CD4-positive, alpha-beta T cell (primary cell): Measurements from ENCODE around the gene PGF. TPM values are rescaled to one million over a fixed set of nuclear protein-coding genes. Genes with fewer than 3 reads are reported as not detected.

ENCODE experiments used
- ATAC-seq: fragments of 200-7000 bp; cut with Tn5 transposase; one replicate; pipeline ENCODE4 v1.10.0; 2022; ENCODE audit warnings: mild to moderate bottlenecking; ENCODE audit not compliant: poor library complexity
- CTCF ChIA-PET: fragments of 350-600 bp; sonication (Branson Sonifier 250); formaldehyde crosslinking; loops from one replicate; lab custom pipeline; 2021; ENCODE audit warnings: antibody characterized with exemption, inconsistent platforms; lab: Charles Lee
- POLR2A ChIA-PET: fragments of 350-600 bp; sonication (Branson Sonifier 250); formaldehyde crosslinking; loops from one replicate; lab custom pipeline; 2021; ENCODE audit warnings: antibody characterized with exemption, inconsistent platforms; lab: Charles Lee
- DNase-seq, 14 experiments: peaks; one replicate each; pipeline ENCODE4 v3.0.0-alpha.2; 2013 to 2020; ENCODE audit warnings: mixed read lengths in 2 of 14
- H3K27ac ChIP-seq, 2 donors: one replicate each; pipeline versions ENCODE4 v1.5.1 to v1.7.0; 2013; ENCODE audit warnings: low read length in 2 of 2, low read depth in 1 of 2, mild to moderate bottlenecking in 1 of 2
- H3K27me3 ChIP-seq, 2 experiments: 1 replicate in 1 of 2; 2 replicates in 1 of 2; pipeline versions ENCODE4 v1.6.1 to v1.7.0; 2013; ENCODE audit warnings: low read length in 2 of 2, control low read depth in 1 of 2, mild to moderate bottlenecking in 1 of 2, moderate library complexity in 1 of 2; ENCODE audit not compliant: insufficient read depth in 2 of 2, control insufficient read depth in 1 of 2
- H3K36me3 ChIP-seq: one replicate; pipeline ENCODE4 v1.6.1; 2013; ENCODE audit warnings: low read length, control low read depth; ENCODE audit not compliant: insufficient read depth
- H3K4me1 ChIP-seq: one replicate; pipeline ENCODE4 v1.6.1; 2013; ENCODE audit warnings: low read length, control low read depth; ENCODE audit not compliant: insufficient read depth
- H3K4me3 ChIP-seq: one replicate; pipeline ENCODE4 v1.5.1; 2013; ENCODE audit warnings: mild to moderate bottlenecking, low read length, moderate library complexity
- H3K9me3 ChIP-seq, 2 experiments: 1 replicate in 1 of 2; 2 replicates in 1 of 2; pipeline versions ENCODE4 v1.6.1 to v1.7.0; 2013; ENCODE audit warnings: low read length in 2 of 2, mild to moderate bottlenecking in 2 of 2, control low read depth in 1 of 2, moderate library complexity in 1 of 2; ENCODE audit not compliant: control insufficient read depth in 1 of 2, insufficient read depth in 1 of 2
- H3K27ac Mint-ChIP-seq: one replicate; pipeline ENCODE4 v1.8.0; 2020; ENCODE audit warnings: mixed read lengths
- H3K27me3 Mint-ChIP-seq: one replicate; pipeline ENCODE4 v1.8.0; 2021; ENCODE audit warnings: mixed read lengths
- H3K36me3 Mint-ChIP-seq: one replicate; pipeline ENCODE4 v1.8.0; 2021; ENCODE audit warnings: low read depth, mixed read lengths
- H3K4me1 Mint-ChIP-seq: one replicate; pipeline ENCODE4 v1.8.0; 2021; ENCODE audit warnings: low read depth, mixed read lengths
- H3K4me3 Mint-ChIP-seq: one replicate; pipeline ENCODE4 v1.8.0; 2020; ENCODE audit warnings: mild to moderate bottlenecking, mixed read lengths
- H3K9me3 Mint-ChIP-seq: one replicate; pipeline ENCODE4 v1.8.0; 2020; ENCODE audit warnings: mixed read lengths
- CTCF ChIP-seq: fragments of 200-600 bp; IDR thresholded peaks from one replicate; pipeline ENCODE4 v1.8.0; 2022; ENCODE audit warnings: antibody characterized with exemption, mild to moderate bottlenecking
- intact Hi-C, 2 experiments: fragments of 100-400 bp; cut with DNase I in 1 of 2; cut with micrococcal nuclease in 1 of 2; formaldehyde crosslinking; loops; one replicate each; pipeline versions ENCODE4 v1.15.1 to v1.9.0; 2023 to 2025; cut with DNase I, micrococcal nuclease
- total RNA-seq, 174 experiments: library from RNA in 2 of 174; stranded (reverse) in 2 of 174; gene quantifications; one replicate each; pipeline ENCODE4 v1.2.3 and lab custom pipeline; 2021 to 2026

The PGF gene
- total RNA-seq, 2 experiments from 2014 or later: 0.11 TPM; not detected in 1

GRCh38 chr14:74936151-74936550 is 19.2 kb downstream of the PGF start:
- H3K9me3 Mint-ChIP-seq: no peaks in the 10 kb centered on the region
- no peak overlapping the region for H3K27ac Mint-ChIP-seq
- intact Hi-C loops: no loop called here

GRCh38 chr14:74935360-74935680 is 20.1 kb downstream of the PGF start:
- H3K27me3 Mint-ChIP-seq: no peaks in the 10 kb centered on the region
- no peak overlapping the region for H3K4me3 Mint-ChIP-seq
- ATAC-seq (no peak), DNase-seq (no peak)
- H3K27ac Mint-ChIP-seq: no peak overlapping the region
- Histone ChIP-seq H3K27ac (no peak overlapping the region), H3K9me3 (peaks cover 0 to 3% of the 10 kb centered on the region in 2 experiments), H3K4me1 (peaks cover 15% of the 10 kb centered on the region), H3K27me3 (no peaks in the 10 kb centered on the region), H3K36me3 (no peaks in the 10 kb centered on the region), H3K4me3 (no peak overlapping the region)
- TF ChIP-seq CTCF: no peak
- H3K4me1 Mint-ChIP-seq: peaks cover 22% of the 10 kb centered on the region
- intact Hi-C loops: no loop called here
- ChIA-PET CTCF (no interaction called here), POLR2A (no interaction called here)
- no peaks in the 10 kb centered on the region for H3K36me3 Mint-ChIP-seq
- no peaks in the 10 kb centered on the region for H3K9me3 Mint-ChIP-seq

More at GRCh38 chr14:74936151-74936550, 19.2 kb downstream of the PGF start:
- no peak for TF ChIP-seq CTCF
- Mint-ChIP-seq H3K4me1 (peaks cover 26% of the 10 kb centered on the region), H3K4me3 (no peak overlapping the region), H3K27me3 (no peaks in the 10 kb centered on the region), H3K36me3 (no peaks in the 10 kb centered on the region)
- no peak overlapping the region for H3K4me3 ChIP-seq
- ATAC-seq: no peak
- H3K36me3 ChIP-seq: no peaks in the 10 kb centered on the region
- no peak overlapping the region for H3K27ac ChIP-seq
- ChIA-PET POLR2A (no interaction called here), CTCF (interaction anchor here (1.8 kb wide), 1 partner anchor 10 kb away, joined by 6 read pairs; no protein-coding TSS in a partner anchor)
- peaks cover 22% of the 10 kb centered on the region for H3K4me1 ChIP-seq
- DNase-seq: no peak
- H3K9me3 ChIP-seq: peaks cover 0 to 3% of the 10 kb centered on the region in 2 experiments
- no peaks in the 10 kb centered on the region for H3K27me3 ChIP-seq

- no peak overlapping the region for H3K27ac ChIP-seq
- no peak for ATAC-seq
- CTCF ChIA-PET: no interaction called here
Measured at GRCh38 chr14:74934476-74935359, 20.7 kb downstream of the PGF start.

More at GRCh38 chr14:74934476-74935359, 20.7 kb downstream of the PGF start:
- Histone ChIP-seq H3K9me3 (peaks cover 0 to 3% of the 10 kb centered on the region in 2 experiments), H3K4me3 (no peak overlapping the region), H3K4me1 (peaks cover 10% of the 10 kb centered on the region), H3K36me3 (no peaks in the 10 kb centered on the region), H3K27me3 (no peaks in the 10 kb centered on the region)
- intact Hi-C loops: no loop called here
- Mint-ChIP-seq H3K4me3 (no peak overlapping the region), H3K4me1 (peaks cover 17% of the 10 kb centered on the region), H3K27ac (no peak overlapping the region), H3K36me3 (no peaks in the 10 kb centered on the region), H3K27me3 (no peaks in the 10 kb centered on the region), H3K9me3 (no peaks in the 10 kb centered on the region)
- no peak for DNase-seq
- TF ChIP-seq CTCF: no peak
- POLR2A ChIA-PET: no interaction called here
